Keratinocyte (primary cell): ENCODE data around the gene MLEC. TPM values are rescaled to one million over a fixed set of nuclear protein-coding genes. Genes with fewer than 3 reads are reported as not detected.

Experiments
- DNase-seq: peaks from one replicate; pipeline ENCODE4 v3.0.0-alpha.2; 2011; ENCODE audit warnings: low read depth, missing footprints, low spot score
- FAIRE-seq: peaks from 2 replicates; lab custom pipeline; 2011; peaks lifted over from hg19 to GRCh38; lab: Jason Lieb, UNC
- H2AFZ ChIP-seq: 2 replicates; pipeline ENCODE4 v1.6.0; 2012; ENCODE audit warnings: low read length, control low read depth, inconsistent platforms; ENCODE audit not compliant: control insufficient read depth
- H3K27ac ChIP-seq: 2 replicates; pipeline ENCODE4 v1.5.1; 2011; ENCODE audit warnings: low read length; ENCODE audit not compliant: control insufficient read depth, insufficient read depth
- H3K27me3 ChIP-seq: 3 replicates; pipeline ENCODE4 v1.6.0; 2011; ENCODE audit warnings: low read length; ENCODE audit not compliant: control insufficient read depth, insufficient read depth; ENCODE audit errors: extremely low read depth
- H3K36me3 ChIP-seq, 2 experiments: 2 replicates in 1 of 2; 3 replicates in 1 of 2; pipeline ENCODE4 v1.5.1; 2011; ENCODE audit warnings: low read length in 2 of 2, mild to moderate bottlenecking in 1 of 2; ENCODE audit not compliant: control insufficient read depth in 2 of 2, insufficient read depth in 2 of 2; ENCODE audit errors: extremely low read depth in 1 of 2
- H3K4me1 ChIP-seq: 3 replicates; pipeline ENCODE4 v1.5.1; 2011; ENCODE audit warnings: low read length; ENCODE audit not compliant: control insufficient read depth, insufficient read depth; ENCODE audit errors: extremely low read depth
- H3K4me2 ChIP-seq: 3 replicates; pipeline ENCODE4 v1.6.0; 2011; ENCODE audit warnings: low read depth, low read length; ENCODE audit not compliant: control insufficient read depth, insufficient read depth; ENCODE audit errors: extremely low read depth
- H3K4me3 ChIP-seq, 3 experiments: fragments of 200-600 bp in 1 of 3; sonication (generic) in 1 of 3; 2 replicates in 2 of 3; 3 replicates in 1 of 3; pipeline ENCODE4 v1.5.1; 2011 to 2016; ENCODE audit warnings: low read length in 3 of 3, mild to moderate bottlenecking in 3 of 3, control low read depth in 2 of 3, inconsistent platforms in 1 of 3, low read depth in 1 of 3, mixed read lengths in 1 of 3, mixed run types in 1 of 3, moderate library complexity in 1 of 3; ENCODE audit not compliant: control insufficient read depth in 2 of 3, insufficient read depth in 2 of 3; ENCODE audit errors: extremely low read depth in 1 of 3
- H3K79me2 ChIP-seq: 2 replicates; pipeline ENCODE4 v1.6.0; 2012; ENCODE audit warnings: low read length; ENCODE audit not compliant: control insufficient read depth, insufficient read depth
- H3K9ac ChIP-seq: 3 replicates; pipeline ENCODE4 v1.6.0; 2011; ENCODE audit warnings: low read length; ENCODE audit not compliant: control insufficient read depth, insufficient read depth; ENCODE audit errors: extremely low read depth
- H3K9me1 ChIP-seq: 3 replicates; pipeline ENCODE4 v1.6.0; 2011; ENCODE audit warnings: low read length; ENCODE audit not compliant: control insufficient read depth, insufficient read depth; ENCODE audit errors: extremely low read depth
- H3K9me3 ChIP-seq: 2 replicates; pipeline ENCODE4 v1.5.1; 2012; ENCODE audit warnings: low read depth, low read length; ENCODE audit not compliant: control insufficient read depth
- H4K20me1 ChIP-seq: 3 replicates; pipeline ENCODE4 v1.6.0; 2011; ENCODE audit warnings: low read length; ENCODE audit not compliant: control insufficient read depth, insufficient read depth; ENCODE audit errors: extremely low read depth
- EZH2 ChIP-seq: IDR thresholded peaks from one replicate; pipeline ENCODE4 v1.6.1; 2012; ENCODE audit warnings: inconsistent platforms, mild to moderate bottlenecking, low read length, moderate library complexity
- dilution Hi-C: fragments of 300-500 bp; cut with MboI; formaldehyde crosslinking; loops from one replicate; pipeline ENCODE4 v1.7.0; 2020; ENCODE audit warnings: low sequenced_read_pairs; ENCODE audit not compliant: extremely low pct_ligation_motif_present
- polyA plus RNA-seq, 5 experiments: library from polyadenylated mRNA; depleted of rRNA in 3 of 5; stranded (reverse) in 3 of 5; stranded (forward) in 1 of 5; unstranded in 1 of 5; fragments of >200 nt; gene quantifications; 1 replicate in 1 of 5; 2 replicates in 3 of 5; 3 replicates in 1 of 5; pipeline versions ENCODE4 v1.2.1 to v1.2.3, GENCODE V29; 2011 to 2012; ENCODE audit warnings: missing spikeins in 2 of 5, low read depth in 1 of 5, low replicate concordance in 1 of 5
- TF ChIP-seq, protein P1 (sequence below), 3 experiments: IDR thresholded peaks in 1 of 3; conservative IDR thresholded peaks in 1 of 3; optimal IDR thresholded peaks in 1 of 3; 2 replicates in 2 of 3; 3 replicates in 1 of 3; pipeline versions ENCODE3 to v1.5.1; 2011; ENCODE audit warnings: low read length in 3 of 3, mild to moderate bottlenecking in 3 of 3, moderate library complexity in 2 of 3, control low read depth in 1 of 3, inconsistent platforms in 1 of 3; ENCODE audit not compliant: insufficient read depth in 2 of 3; ENCODE audit errors: extremely low read depth in 1 of 3

The MLEC gene
- polyA plus RNA-seq, 1 donor (not counting 4 experiments of a cell fraction or from before 2014, with no cell fraction given) = 65.2 TPM

DNA sequence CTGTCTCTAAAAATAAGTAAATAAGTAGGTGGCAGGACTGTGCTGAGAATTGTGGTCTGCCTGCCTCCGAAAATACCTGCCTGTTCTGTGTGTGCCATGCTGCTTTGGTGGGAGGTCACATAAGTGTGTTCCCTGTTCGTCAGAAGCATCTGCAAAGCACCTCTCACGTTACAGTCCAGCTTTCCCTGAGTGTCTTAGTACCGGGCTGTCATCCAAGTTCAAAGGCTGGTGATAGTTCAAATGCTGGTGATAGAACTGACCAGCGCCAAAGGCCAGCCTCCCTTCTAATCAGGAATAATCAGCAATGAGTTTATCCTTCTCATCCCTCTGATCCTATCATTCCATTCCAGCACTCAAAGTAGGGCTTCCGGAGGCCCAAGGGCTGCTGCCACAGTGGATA lies 40.9 kb upstream of the MLEC start:
- Histone ChIP-seq H3K4me1 (peaks cover 16% of the 10 kb centered on the region), H2AFZ (no peak overlapping the region), H3K36me3 (no peaks in the 10 kb centered on the region), H3K9me3 (no peaks in the 10 kb centered on the region), H3K9ac (no peak overlapping the region), H3K9me1 (no peaks in the 10 kb centered on the region), H3K4me2 (no peak overlapping the region), H3K27ac (no peak overlapping the region), H3K27me3 (peaks cover 46% of the 10 kb centered on the region), H3K4me3 (no peak overlapping the region), H3K79me2 (no peaks in the 10 kb centered on the region), H4K20me1 (no peaks in the 10 kb centered on the region)
- no peak for DNase-seq
- TF ChIP-seq, protein P1, sequence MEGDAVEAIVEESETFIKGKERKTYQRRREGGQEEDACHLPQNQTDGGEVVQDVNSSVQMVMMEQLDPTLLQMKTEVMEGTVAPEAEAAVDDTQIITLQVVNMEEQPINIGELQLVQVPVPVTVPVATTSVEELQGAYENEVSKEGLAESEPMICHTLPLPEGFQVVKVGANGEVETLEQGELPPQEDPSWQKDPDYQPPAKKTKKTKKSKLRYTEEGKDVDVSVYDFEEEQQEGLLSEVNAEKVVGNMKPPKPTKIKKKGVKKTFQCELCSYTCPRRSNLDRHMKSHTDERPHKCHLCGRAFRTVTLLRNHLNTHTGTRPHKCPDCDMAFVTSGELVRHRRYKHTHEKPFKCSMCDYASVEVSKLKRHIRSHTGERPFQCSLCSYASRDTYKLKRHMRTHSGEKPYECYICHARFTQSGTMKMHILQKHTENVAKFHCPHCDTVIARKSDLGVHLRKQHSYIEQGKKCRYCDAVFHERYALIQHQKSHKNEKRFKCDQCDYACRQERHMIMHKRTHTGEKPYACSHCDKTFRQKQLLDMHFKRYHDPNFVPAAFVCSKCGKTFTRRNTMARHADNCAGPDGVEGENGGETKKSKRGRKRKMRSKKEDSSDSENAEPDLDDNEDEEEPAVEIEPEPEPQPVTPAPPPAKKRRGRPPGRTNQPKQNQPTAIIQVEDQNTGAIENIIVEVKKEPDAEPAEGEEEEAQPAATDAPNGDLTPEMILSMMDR (optimal IDR thresholded peaks at IDR 0.05 in 1 of 3, IDR thresholded peaks at IDR 0.05 in 1 of 3, conservative IDR thresholded peaks at IDR 0.05 in 1 of 3; ENCODE audit: extremely low read depth in 1 of 3, insufficient read depth in 2 of 3, low read length in 3 of 3) = no peak
- TF ChIP-seq EZH2 = no peak
- FAIRE-seq = no peak
- dilution Hi-C loops = no loop called here

DNA sequence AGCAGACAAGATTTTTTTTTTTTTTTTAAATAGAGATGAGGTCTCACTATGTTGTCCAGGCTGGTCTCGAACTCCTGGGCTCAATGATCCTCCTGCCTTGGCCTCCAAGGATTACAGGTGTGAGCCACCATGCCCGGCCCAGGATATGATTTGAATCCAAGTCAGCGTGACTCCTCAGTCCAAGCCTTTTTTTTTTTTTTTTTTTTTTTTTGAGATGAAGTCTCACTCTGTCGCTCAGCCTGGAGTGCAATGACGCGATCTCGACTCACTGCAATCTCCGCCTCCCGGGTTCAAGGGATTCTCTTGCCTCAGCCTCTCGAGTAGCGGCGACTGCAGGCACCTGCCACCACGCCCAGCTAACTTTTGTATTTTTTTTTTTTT lies 39.6 kb upstream of the MLEC start:
- no peak for TF ChIP-seq EZH2
- TF ChIP-seq, protein P1 (optimal IDR thresholded peaks at IDR 0.05 in 1 of 3, IDR thresholded peaks at IDR 0.05 in 1 of 3, conservative IDR thresholded peaks at IDR 0.05 in 1 of 3; ENCODE audit: extremely low read depth in 1 of 3, insufficient read depth in 2 of 3, low read length in 3 of 3) = no peak
- peaks cover 10% of the 10 kb centered on the region for H3K4me1 ChIP-seq
- dilution Hi-C loops = no loop called here
- H3K36me3 ChIP-seq = no peaks in the 10 kb centered on the region
- H3K9me3 ChIP-seq = no peaks in the 10 kb centered on the region
- no peak overlapping the region for H3K4me2 ChIP-seq
- peaks cover 38% of the 10 kb centered on the region for H3K27me3 ChIP-seq
- DNase-seq = no peak
- FAIRE-seq = no peak
- no peak overlapping the region for H3K27ac ChIP-seq
- H3K4me3 ChIP-seq = no peak overlapping the region
- H3K9ac ChIP-seq = no peak overlapping the region
- no peak overlapping the region for H2AFZ ChIP-seq
- no peaks in the 10 kb centered on the region for H3K79me2 ChIP-seq
- no peaks in the 10 kb centered on the region for H4K20me1 ChIP-seq
- H3K9me1 ChIP-seq = no peaks in the 10 kb centered on the region
